OCI-M2 (cell line): Measurements from ENCODE around the gene ATP13A3.

Experiments
- DNase-seq: peaks from one replicate; lab custom pipeline; 2025; ENCODE audit not compliant: unreplicated experiment; lab: John Stamatoyannopoulos, UW

Gene ATP13A3

DNA sequence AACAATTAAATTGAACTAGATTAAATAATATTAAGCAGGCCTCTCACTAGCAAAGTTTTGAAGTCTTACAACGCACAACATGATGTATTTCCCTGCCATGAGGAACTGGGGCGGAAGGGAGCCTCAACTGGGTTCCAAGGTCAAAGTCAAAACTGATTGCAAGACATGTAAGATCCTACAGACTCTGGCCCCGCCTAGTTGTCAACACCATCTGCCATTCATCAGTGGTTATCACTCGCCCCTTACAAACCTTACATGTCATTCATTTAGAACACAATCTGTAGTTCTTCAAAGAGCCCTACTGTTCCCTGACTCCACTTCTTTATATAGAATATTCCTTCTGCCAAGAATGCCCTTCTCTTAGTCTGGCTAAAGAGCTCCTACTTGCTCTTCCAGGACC lies 10.0 kb downstream of the ATP13A3 start:
- no peak for DNase-seq

- no peak for DNase-seq
Measured at GRCh38 chr3:194475978-194476377, 10.8 kb downstream of the ATP13A3 start.

GRCh38 chr3:194475138-194475932 lies 11.5 kb downstream of the ATP13A3 start:
- DNase-seq = no peak

GRCh38 chr3:194474675-194475074 lies 12.1 kb downstream of the ATP13A3 start:
- no peak for DNase-seq

DNA sequence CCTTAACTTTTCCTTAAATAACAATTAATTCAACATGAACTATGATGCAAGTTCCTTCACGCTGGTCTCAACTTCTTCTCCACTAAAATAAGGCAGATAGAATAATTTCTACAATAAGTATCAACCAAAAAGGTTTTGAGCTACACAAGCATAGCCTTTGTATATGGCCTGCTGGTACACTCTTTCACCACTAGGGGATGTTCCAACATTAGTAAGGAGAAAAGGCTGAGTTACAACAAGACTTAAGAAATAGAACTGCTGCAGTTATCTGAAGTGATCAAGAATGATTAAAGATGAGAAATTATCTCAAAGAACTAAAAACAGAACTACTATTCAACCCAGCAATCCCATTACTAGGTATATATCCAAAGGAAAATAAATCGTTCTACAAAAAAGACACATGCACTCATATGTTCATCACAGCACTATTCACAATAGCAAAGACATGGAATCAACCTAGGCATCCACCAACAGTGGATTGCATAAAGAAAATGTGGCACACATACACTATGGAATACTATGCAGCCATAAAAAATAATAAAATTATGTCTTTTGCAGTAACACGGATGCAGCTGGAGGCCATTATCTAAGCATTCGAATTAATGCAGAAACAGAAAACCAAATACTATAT lies 14.4 kb downstream of the ATP13A3 start:
- DNase-seq = no peak

DNA sequence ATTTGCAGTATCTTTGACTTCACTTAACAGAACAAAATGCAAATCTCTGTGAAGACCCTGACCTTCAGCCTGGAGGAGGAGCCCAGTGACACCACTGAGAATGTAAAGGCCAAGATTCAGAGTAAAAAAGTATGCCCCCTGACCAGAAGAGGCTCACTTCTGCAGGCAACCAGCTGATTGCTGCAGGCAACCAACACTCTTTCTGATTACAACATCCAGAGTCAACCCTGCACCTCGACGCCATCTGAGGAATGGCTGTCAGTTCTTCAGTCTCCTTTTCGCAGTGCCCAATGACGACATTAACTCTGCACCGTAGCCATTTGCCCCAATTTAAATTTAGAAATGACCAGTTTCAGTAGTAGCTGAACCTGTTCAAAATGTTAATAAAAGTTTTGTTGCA lies 14.9 kb downstream of the ATP13A3 start:
- DNase-seq = no peak

DNA sequence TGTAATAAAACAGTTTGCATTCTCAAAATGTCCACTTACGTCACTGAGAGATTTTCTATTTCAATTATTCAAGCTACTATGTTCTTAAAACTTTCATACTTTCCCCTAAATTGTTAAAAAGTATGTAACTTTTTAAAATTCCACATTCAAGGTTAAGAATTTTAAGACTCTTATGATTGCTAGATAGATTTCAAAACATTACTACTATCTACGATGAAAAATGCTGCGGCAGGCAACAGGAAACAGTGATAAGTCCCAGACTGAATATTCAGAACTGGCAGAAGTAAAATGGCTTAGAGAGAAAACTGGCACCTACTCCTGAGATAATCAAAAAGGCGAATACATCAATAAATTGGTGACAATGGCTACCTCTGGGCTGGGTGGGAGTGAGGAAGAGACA lies 16.2 kb downstream of the ATP13A3 start:
- no peak for DNase-seq

DNA sequence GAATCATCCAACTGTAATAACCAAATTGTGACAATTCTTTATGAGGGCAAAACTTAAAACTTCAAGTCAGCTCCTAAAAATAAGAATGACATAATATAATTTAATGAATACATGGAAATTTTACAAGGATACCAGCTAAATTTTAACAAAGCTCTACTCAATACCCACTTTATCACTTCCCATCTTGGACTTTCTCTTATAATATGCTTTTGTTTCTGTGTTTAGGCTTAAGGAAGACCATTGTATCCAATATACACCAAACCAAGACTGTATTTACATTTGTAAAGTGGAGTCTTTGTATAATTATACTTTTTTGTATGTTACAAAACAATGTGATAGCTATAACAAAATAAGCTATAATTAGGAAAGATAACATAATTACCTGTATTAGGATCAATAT lies 16.8 kb downstream of the ATP13A3 start:
- no peak for DNase-seq

GRCh38 chr3:194468086-194468485 lies 18.7 kb downstream of the ATP13A3 start:
- no peak for DNase-seq

- no peak for DNase-seq
Measured at GRCh38 chr3:194466761-194467356, 19.9 kb downstream of the ATP13A3 start.

- DNase-seq = no peak
Measured at GRCh38 chr3:194465920-194466570, 20.8 kb downstream of the ATP13A3 start.

DNA sequence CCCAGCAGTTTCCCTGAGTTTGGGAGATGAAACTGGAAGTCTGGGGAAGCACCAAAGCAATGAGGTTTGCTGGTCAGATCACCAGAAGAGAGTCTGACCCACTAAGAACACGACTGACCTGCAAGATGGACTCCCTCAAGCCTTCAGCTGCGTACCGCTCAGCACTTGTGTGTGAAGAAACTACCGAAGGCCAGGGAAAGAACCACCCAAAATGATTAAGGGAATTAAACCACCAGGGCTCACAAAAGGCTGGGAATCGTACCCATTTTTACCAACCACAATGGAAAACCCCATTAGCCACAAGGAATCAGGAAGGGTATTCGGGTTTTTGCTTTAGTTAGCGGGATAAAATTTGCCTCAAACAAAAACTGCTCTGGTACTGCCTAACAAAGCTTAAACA lies 21.6 kb downstream of the ATP13A3 start:
- DNase-seq = no peak

- DNase-seq = no peak
Measured at GRCh38 chr3:194464692-194465091, 22.1 kb downstream of the ATP13A3 start.

DNA sequence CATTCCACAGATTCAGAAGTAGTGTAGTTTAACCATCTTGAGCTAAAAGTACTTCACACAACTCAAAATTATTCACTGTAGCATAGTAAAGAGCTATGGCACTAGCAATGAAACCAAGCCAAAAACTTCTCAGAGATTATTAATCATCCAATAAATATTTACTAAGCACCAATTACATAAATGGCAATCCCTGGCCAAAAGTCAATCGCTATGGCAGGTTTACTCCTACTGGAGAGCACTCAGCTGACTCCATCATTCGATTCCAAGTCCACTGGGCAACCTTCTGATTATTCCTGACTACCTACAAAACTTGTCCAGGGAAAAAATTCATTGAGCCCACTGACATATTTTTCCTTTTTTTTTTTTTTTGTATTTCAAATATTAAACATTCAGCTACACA lies 23.9 kb downstream of the ATP13A3 start:
- DNase-seq = no peak

GRCh38 chr3:194460566-194460965 lies 26.2 kb downstream of the ATP13A3 start:
- no peak for DNase-seq

DNA sequence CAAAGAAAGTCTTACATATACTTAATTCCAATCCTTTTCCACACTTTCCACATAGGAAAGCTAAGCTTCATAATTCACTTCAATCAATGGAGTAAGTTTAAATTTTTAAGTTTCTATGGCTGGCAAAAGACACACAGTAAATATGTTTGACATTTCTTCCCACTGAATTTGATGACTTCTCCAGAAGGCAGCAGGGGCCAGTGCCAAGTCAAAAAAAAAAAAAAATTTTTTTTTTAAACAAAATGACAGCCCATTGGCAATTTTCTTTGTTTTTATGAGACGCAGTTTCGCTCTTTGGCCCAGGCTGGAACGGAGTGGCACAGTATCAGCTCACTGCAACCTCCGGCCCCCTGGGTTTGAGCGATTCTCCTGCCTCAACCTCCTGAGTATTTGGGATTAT lies 28.7 kb downstream of the ATP13A3 start:
- no peak for DNase-seq

DNA sequence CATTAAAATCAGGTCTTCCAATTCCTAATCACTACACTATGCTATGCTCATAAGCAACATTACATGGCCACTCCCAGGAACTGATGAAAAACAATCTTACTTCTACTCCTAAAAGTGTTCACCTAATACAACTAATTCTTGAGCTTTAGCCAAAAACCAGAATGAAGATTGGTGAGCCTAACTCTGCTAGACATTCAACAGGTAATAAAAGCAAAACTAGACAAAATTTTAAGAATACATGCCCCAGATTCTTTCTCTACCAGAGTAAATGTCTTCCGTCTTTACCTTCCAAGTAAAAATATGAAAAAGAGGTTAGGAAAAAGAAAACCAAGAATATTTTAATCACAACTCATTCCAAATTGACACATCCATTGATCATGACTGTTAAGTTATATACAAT lies 31.3 kb downstream of the ATP13A3 start:
- DNase-seq = no peak

GRCh38 chr3:194450341-194450740 lies 36.5 kb downstream of the ATP13A3 start:
- DNase-seq = no peak

- DNase-seq = no peak
Measured at GRCh38 chr3:194449913-194450312, 36.9 kb downstream of the ATP13A3 start.

DNA sequence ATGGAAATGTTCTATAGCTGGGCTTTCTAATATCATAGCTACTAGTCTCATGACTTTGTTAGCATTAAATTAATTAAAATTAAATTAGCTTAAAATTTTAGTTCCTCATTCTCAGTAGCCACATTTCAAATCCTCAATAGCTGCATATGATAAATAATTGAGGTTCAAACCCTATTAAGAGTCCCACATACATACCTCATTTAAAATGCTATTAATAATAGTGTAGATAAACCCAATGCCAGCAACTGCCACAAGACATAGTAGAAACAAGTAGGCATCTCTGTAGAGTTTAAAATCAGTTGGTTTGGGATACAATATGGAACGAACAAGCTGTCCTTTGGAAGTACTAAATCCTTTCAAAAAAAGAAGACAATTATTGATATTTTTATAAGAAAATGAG lies 39.1 kb downstream of the ATP13A3 start:
- DNase-seq = no peak

DNA sequence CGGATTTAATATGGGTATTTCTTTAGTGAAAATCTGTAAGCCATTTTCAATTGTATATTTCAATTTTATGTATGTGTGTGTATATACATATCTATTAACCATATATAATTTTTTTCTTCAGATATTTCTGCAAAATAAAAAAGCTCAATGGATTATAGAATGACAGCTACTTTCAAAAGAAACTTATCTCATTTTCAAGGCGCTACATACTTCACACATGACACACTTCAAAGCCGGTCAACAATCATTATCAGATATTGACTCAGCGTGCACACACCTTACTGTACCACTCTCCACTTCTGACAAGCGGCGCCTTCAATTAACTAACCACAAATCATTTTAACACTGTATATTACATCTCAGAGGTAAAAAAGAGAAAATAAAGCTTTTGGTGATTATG lies 39.6 kb downstream of the ATP13A3 start:
- no peak for DNase-seq

DNA sequence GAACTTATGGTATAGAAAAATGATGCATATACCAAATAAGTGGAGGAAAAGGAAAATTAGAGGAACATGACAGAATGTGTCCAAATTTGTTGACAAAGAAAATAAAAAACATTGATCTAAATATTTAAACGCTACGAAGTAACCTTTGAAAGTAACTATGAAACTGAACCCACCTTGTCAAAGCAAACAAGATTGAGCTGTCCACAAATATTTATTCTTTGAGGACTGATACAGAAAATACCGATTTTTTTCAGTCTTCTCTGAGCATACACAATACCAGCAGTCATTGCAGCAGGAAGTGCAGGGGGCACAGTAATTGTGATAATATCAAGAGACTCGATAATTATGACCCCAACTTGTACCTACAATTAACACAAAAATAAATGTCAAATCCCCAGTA lies 40.0 kb downstream of the ATP13A3 start:
- DNase-seq = no peak
